ENCODE data around the gene EPHB2. TPM values are rescaled to one million over a fixed set of nuclear protein-coding genes. Genes with fewer than 3 reads are reported as not detected.

EPHB2 gene
- total RNA-seq, 1 donor from 2014 or later = 5.0 TPM

GRCh38 chr1:22782406-22782805 lies 71.8 kb downstream of the EPHB2 start:
- TF ChIP-seq, protein P1, sequence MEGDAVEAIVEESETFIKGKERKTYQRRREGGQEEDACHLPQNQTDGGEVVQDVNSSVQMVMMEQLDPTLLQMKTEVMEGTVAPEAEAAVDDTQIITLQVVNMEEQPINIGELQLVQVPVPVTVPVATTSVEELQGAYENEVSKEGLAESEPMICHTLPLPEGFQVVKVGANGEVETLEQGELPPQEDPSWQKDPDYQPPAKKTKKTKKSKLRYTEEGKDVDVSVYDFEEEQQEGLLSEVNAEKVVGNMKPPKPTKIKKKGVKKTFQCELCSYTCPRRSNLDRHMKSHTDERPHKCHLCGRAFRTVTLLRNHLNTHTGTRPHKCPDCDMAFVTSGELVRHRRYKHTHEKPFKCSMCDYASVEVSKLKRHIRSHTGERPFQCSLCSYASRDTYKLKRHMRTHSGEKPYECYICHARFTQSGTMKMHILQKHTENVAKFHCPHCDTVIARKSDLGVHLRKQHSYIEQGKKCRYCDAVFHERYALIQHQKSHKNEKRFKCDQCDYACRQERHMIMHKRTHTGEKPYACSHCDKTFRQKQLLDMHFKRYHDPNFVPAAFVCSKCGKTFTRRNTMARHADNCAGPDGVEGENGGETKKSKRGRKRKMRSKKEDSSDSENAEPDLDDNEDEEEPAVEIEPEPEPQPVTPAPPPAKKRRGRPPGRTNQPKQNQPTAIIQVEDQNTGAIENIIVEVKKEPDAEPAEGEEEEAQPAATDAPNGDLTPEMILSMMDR (IDR thresholded peaks at IDR 0.05) = no peak
- ATAC-seq (no peak), DNase-seq (no peak)
- Histone ChIP-seq H3K36me3 (no peaks in the 10 kb centered on the region), H3K9me3 (no peaks in the 10 kb centered on the region), H3K27ac (no peak overlapping the region), H3K27me3 (ENCODE audit: low read depth) (peaks cover 6% of the 10 kb centered on the region), H3K4me3 (no peak overlapping the region), H3K4me1 (no peaks in the 10 kb centered on the region)
- intact Hi-C loops (cut with DNase I) = no loop called here

DNA sequence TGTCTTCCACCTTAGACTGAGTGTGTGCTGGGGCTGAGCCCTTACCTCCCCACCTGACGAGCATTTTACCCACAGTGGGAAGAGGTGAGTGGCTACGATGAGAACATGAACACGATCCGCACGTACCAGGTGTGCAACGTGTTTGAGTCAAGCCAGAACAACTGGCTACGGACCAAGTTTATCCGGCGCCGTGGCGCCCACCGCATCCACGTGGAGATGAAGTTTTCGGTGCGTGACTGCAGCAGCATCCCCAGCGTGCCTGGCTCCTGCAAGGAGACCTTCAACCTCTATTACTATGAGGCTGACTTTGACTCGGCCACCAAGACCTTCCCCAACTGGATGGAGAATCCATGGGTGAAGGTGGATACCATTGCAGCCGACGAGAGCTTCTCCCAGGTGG lies 73.7 kb downstream of the EPHB2 start:
- DNase-seq = no peak
- Histone ChIP-seq H3K27me3 (ENCODE audit: low read depth) (peaks cover 6% of the 10 kb centered on the region), H3K4me1 (no peaks in the 10 kb centered on the region), H3K9me3 (no peaks in the 10 kb centered on the region), H3K36me3 (no peaks in the 10 kb centered on the region), H3K27ac (no peak overlapping the region), H3K4me3 (no peak overlapping the region)
- ATAC-seq = no peak
- intact Hi-C loops (cut with DNase I) = no loop called here
- TF ChIP-seq, protein P1 (IDR thresholded peaks at IDR 0.05) = no peak

DNA sequence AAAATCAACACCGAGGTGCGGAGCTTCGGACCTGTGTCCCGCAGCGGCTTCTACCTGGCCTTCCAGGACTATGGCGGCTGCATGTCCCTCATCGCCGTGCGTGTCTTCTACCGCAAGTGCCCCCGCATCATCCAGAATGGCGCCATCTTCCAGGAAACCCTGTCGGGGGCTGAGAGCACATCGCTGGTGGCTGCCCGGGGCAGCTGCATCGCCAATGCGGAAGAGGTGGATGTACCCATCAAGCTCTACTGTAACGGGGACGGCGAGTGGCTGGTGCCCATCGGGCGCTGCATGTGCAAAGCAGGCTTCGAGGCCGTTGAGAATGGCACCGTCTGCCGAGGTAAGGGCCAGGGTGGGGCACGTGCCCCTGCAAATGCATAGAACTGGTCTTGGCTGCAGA lies 74.1 kb downstream of the EPHB2 start:
- intact Hi-C loops (cut with DNase I) = no loop called here
- TF ChIP-seq, protein P1 (IDR thresholded peaks at IDR 0.05) = no peak
- DNase-seq (no peak), ATAC-seq (no peak)
- Histone ChIP-seq H3K27ac (no peak overlapping the region), H3K4me1 (no peaks in the 10 kb centered on the region), H3K4me3 (no peak overlapping the region), H3K9me3 (no peaks in the 10 kb centered on the region), H3K36me3 (no peaks in the 10 kb centered on the region), H3K27me3 (ENCODE audit: low read depth) (peaks cover 6% of the 10 kb centered on the region)

DNA sequence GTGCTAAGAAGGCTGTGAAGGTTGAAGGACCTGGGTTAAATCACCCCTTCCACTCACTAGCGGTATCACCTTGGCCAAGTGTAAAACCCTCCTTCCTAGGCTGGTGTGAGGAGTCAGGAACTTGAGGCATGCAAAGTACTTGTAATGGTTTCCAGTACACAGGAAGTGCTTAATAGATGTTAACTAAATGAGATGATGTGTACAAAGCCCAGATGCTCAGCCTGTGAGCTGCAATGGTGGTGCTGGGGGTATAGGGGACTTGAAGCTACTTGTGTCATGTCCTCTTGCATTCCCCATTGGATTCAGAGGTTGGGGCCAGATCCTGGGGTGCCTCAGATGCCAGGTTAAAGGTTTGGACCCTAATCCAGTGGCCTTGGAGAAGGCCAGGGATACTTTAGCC lies 75.5 kb downstream of the EPHB2 start:
- ATAC-seq = no peak
- no peaks in the 10 kb centered on the region for H3K27me3 ChIP-seq (ENCODE audit: low read depth)
- intact Hi-C loops (cut with DNase I) = no loop called here

DNA sequence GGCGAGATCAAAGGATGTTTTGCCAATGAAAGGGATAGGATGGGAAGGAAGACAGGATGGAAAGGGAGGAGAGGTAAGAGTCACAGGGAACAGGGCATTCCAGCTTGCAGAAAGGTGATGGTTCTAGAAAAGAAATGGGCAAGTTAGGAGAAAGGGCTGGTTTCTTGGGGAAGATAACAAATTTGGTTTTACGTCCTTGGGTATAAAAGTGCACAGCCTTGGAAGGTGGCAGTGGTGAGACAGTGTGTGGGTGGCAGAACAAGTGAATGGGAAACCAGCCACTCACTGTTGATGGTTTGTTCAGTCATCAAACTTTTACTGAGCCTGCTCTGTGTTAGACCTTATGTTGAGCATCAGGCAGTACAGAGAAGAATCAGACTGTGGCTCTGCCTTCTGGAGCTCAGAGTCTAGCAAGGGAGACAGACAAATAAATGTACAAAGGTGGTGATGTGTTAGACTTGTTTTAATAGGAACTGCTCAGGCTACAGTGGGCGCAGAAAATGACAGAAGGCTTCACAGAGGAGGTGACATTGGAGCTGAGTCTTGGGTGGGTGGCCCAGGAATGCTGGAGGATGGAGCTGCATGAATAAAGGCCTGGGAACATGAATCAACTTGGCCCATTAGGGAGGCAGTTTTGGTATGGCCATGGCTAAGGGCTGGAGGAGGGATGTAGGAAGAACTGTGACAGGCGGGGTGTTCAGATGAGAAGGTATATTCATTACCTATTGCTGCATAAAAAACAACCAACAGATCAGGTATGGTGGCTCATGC lies 76.3 kb downstream of the EPHB2 start:
- H3K4me3 ChIP-seq = no peak overlapping the region
- no peak overlapping the region for H3K27ac ChIP-seq
- H3K4me1 ChIP-seq = peaks cover 6% of the 10 kb centered on the region
- no peaks in the 10 kb centered on the region for H3K36me3 ChIP-seq
- H3K27me3 ChIP-seq (ENCODE audit: low read depth) = no peaks in the 10 kb centered on the region
- ATAC-seq (no peak), DNase-seq (no peak)
- intact Hi-C loops (cut with DNase I) = no loop called here
- H3K9me3 ChIP-seq = no peaks in the 10 kb centered on the region
- TF ChIP-seq, protein P1 (IDR thresholded peaks at IDR 0.05) = no peak

More for the DNA sequence above, 75.5 kb downstream of the EPHB2 start:
- Histone ChIP-seq H3K36me3 (no peaks in the 10 kb centered on the region), H3K4me3 (no peak overlapping the region), H3K9me3 (no peaks in the 10 kb centered on the region), H3K27ac (no peak overlapping the region), H3K4me1 (peaks cover 6% of the 10 kb centered on the region)
- TF ChIP-seq, protein P1 (IDR thresholded peaks at IDR 0.05) = no peak
- no peak for DNase-seq
